Heart right ventricle (tissue), 16 donors: Measurements from ENCODE around the gene GNA12. TPM values are rescaled to one million over a fixed set of nuclear protein-coding genes. Genes with fewer than 3 reads are reported as not detected.
A peak's percentile ranks its signal among the peaks of the same experiment; 100 is the strongest.

Experiments used
- ATAC-seq, 8 donors: fragments of 200-7000 bp; cut with Tn5 transposase; one replicate each; pipeline ENCODE4 v1.9.1; 2020; ENCODE audit warnings: mild to moderate bottlenecking in 8 of 8, moderate library complexity in 8 of 8, moderate number of reproducible peaks in 1 of 8
- DNase-seq, 2 donors: peaks; one replicate each; pipeline ENCODE4 v3.0.0-alpha.2; 2020
- H3K27ac ChIP-seq, 10 donors: fragments of 200-600 bp; sonication (generic) in 2 of 10; one replicate each; pipeline versions ENCODE4 v1.5.0 to v1.8.0; 2020 to 2022; ENCODE audit warnings: mild to moderate bottlenecking in 3 of 10
- H3K27me3 ChIP-seq, 7 donors: fragments of 200-600 bp; one replicate each; pipeline ENCODE4 v1.8.0; 2021 to 2022; ENCODE audit warnings: mild to moderate bottlenecking in 2 of 7
- H3K36me3 ChIP-seq, 9 donors: fragments of 200-600 bp; sonication (generic) in 1 of 9; one replicate each; pipeline versions ENCODE4 v1.5.0 to v1.8.0; 2020 to 2022; ENCODE audit warnings: mild to moderate bottlenecking in 2 of 9
- H3K4me1 ChIP-seq, 9 donors: fragments of 200-600 bp; sonication (generic) in 1 of 9; one replicate each; pipeline versions ENCODE4 v1.5.0 to v1.8.0; 2020 to 2022; ENCODE audit warnings: mild to moderate bottlenecking in 4 of 9
- H3K4me3 ChIP-seq, 10 donors: fragments of 200-600 bp; sonication (generic) in 2 of 10; one replicate each; pipeline versions ENCODE4 v1.5.0 to v1.8.0; 2020 to 2022; ENCODE audit warnings: mild to moderate bottlenecking in 7 of 10, moderate library complexity in 2 of 10
- H3K9me3 ChIP-seq, 11 donors: fragments of 200-600 bp in 10 of 11; sonication (generic) in 2 of 11; one replicate each; pipeline versions ENCODE4 v1.5.0 to v1.8.0; 2013 to 2022; ENCODE audit warnings: mild to moderate bottlenecking in 2 of 11, control low read depth in 1 of 11, moderate library complexity in 1 of 11
- CTCF ChIP-seq, 9 donors: fragments of 200-600 bp; sonication (generic) in 2 of 9; IDR thresholded peaks; one replicate each; pipeline versions ENCODE4 v1.5.0 to v1.8.0; 2021 to 2022; ENCODE audit warnings: antibody characterized with exemption in 9 of 9, mild to moderate bottlenecking in 5 of 9, moderate library complexity in 1 of 9
- WGBS, 2 donors: extraction: QIAGEN DNeasy Blood & Tissue Kit; methylation state at CpG; one replicate each; pipeline ENCODE4 v1.1.7; 2013; ENCODE audit warnings: inconsistent platforms in 1 of 2; 5-methylcytosine and 5-hydroxymethylcytosine counted together
- intact Hi-C, 10 donors: fragments of 100-400 bp; cut with DNase I; formaldehyde crosslinking; loops; one replicate each; pipeline versions ENCODE4 v1.11.1 to v1.14.2; 2022
- polyA plus RNA-seq, 2 donors: library from polyadenylated mRNA; stranded (reverse); fragments of 200-250 nt; gene quantifications; one replicate each; pipeline ENCODE4 v1.2.3, GENCODE V29; 2013
- total RNA-seq, 10 donors: library from RNA; stranded (reverse); fragmentation: NEBNext Ultra II Directional in 3 of 10; extraction: Animal tissue kit (Norgen Biotek cat#: 25700) in 3 of 10; gene quantifications; one replicate each; pipeline versions ENCODE4 v1.2.1 to v1.2.4, GENCODE V29; 2021 to 2023
- donor health status: Arrhythmogenic right ventricular cardiomyopathy.
- donor health status: ischemic (EF 13 %, LVEDD 7.1; RV severe dilation, severe dysfunction).
- donor health status: healthy with polysubstance abuse.
- donor health status: DM: no; HTN: yes; CAD: no.
- donor health status: DM: no; HTN: no; CAD: no.
- donor health status: ischemic (EF 25% LVEDD 6.9; RV normal size, moderate dysfunction).
- donor health status: ischemic (EF 25% LVEDD 5.7; RV mildly dilated, moderate dysfunction).
- donor health status: healthy.
- donor health status: DM: yes; HTN: yes; CAD: no.
- donor health status: Ischemic cardiomyopathy.
- donor health status: ischemic (EF 35%, LVEDD 5.7; RV mildly dilated, moderate dysfunction).
- donor health status: nonischemic (EF 11% LVEDD 7.7; RV severe dilation, severe dysfunction).
- donor health status: DM: yes; HTN: yes; CAD: no.
- donor health status: PGD.
- donor health status: ischemic (EF 29% LVEDD 5.4; RV normal size, mild dysfunction).
- donor health status: nonischemic (EF 23%, LVEDD 6.1; RV moderate dilation, normal function).

GNA12 gene
- total and polyA plus RNA-seq, 12 donors: 6.4 to 46.4 (median 33.9) TPM

- peaks cover 15 to 78% (median 53%) of the 10 kb centered on the region in 9 donors for H3K4me1 ChIP-seq
- DNase-seq: no peak
- peak overlapping the region in 8 of 10 donors; percentile 56 to 84 (median 77) for H3K27ac ChIP-seq
- H3K9me3 ChIP-seq: no peaks in the 10 kb centered on the region
- peak overlapping the region in 1 of 10 donors; percentile 31 for H3K4me3 ChIP-seq
- intact Hi-C loops: loop anchor here in 4 of 10 donors (2.0 to 10.0 kb wide), 5 partner anchors 35 to 77 kb away; partner anchors contain the start of gene GNA12 (in 2 of the 4)
- no peak for TF ChIP-seq CTCF (IDR thresholded peaks at IDR 0.05)
- ATAC-seq: no peak
- no peaks in the 10 kb centered on the region for H3K27me3 ChIP-seq
- 47 to 51% methylated on average over 2 of the region's 2 CpGs for WGBS, 2 donors
- no peaks in the 10 kb centered on the region for H3K36me3 ChIP-seq
Observed at GRCh38 chr7:2802101-2802500, 42.0 kb downstream of the GNA12 start.

- WGBS, 2 donors: 75 to 78% methylated on average over 16 of the region's 16 CpGs
- Histone ChIP-seq H3K27me3 (no peaks in the 10 kb centered on the region), H3K27ac (peak overlapping the region in 8 of 10 donors; percentile 47 to 84 (median 77)), H3K36me3 (no peaks in the 10 kb centered on the region), H3K4me1 (peaks cover 18 to 85% (median 57%) of the 10 kb centered on the region in 9 donors), H3K9me3 (no peaks in the 10 kb centered on the region), H3K4me3 (no peak overlapping the region)
- ATAC-seq: peak in 2 of 8 donors; percentile 13 to 19
- intact Hi-C loops: loop anchor here in 4 of 10 donors (5.0 to 10.0 kb wide), 4 partner anchors 36 to 76 kb away; partner anchors contain the start of gene GNA12 (in 2 of the 4)
- peak; percentile 55 to 73 for DNase-seq
- no peak for TF ChIP-seq CTCF (IDR thresholded peaks at IDR 0.05)
Observed at GRCh38 chr7:2800931-2801688, 43.0 kb downstream of the GNA12 start.

DNA sequence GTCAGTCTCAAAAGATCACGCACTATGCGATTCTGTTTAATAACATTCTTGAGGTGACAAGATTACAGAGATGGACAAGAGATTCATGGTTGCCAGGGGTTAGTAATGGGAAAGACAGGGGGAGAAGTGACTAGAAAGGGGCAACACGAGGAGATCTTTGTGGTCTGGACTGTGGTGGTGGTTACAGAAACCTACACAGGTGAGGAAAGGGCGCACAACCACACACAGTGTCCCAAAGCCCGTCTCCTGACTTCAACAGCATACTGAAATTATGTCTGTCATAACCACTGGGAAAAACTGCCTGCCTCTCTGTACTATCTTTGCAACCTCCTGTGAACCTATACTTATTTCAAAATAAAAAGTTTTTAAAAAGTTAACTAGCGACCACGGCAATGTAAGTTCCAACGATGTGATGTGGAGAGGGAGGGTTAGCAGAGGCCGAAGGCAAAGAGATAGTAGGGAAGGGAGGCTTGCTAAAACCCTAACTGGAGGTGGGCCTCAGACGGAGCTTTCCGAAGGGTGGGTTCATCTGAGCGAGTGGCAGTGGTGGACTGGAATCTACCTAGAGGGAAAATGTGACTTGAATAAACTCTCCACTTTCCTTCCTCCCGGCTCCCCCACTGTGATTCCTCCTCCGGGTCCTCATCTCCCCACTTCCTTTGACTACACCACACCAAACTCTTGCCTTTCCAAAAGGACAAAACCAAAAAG is 43.7 kb downstream of the GNA12 start:
- intact Hi-C loops: loop anchor here in 4 of 10 donors (5.0 to 10.0 kb wide), 4 partner anchors 37 to 76 kb away; partner anchors contain the start of gene GNA12 (in 2 of the 4)
- Histone ChIP-seq H3K36me3 (no peaks in the 10 kb centered on the region), H3K4me1 (peaks cover 18 to 84% (median 56%) of the 10 kb centered on the region in 9 donors), H3K9me3 (no peaks in the 10 kb centered on the region), H3K27me3 (no peaks in the 10 kb centered on the region), H3K4me3 (no peak overlapping the region), H3K27ac (peak overlapping the region in 5 of 10 donors; percentile 58 to 83 (median 78))
- ATAC-seq: no peak
- WGBS, 2 donors: 93% methylated on average over 14 of the region's 14 CpGs
- TF ChIP-seq CTCF (IDR thresholded peaks at IDR 0.05): no peak
- no peak for DNase-seq

GRCh38 chr7:2799253-2799652 is 44.9 kb downstream of the GNA12 start:
- H3K4me3 ChIP-seq: no peak overlapping the region
- intact Hi-C loops: loop anchor here in 4 of 10 donors (5.0 kb wide), 2 partner anchors 37 to 43 kb away; partner anchors contain the start of gene GNA12 (in 1 of the 4)
- no peaks in the 10 kb centered on the region for H3K9me3 ChIP-seq
- H3K27me3 ChIP-seq: no peaks in the 10 kb centered on the region
- H3K36me3 ChIP-seq: peaks cover 0 to 9% (median 4%) of the 10 kb centered on the region in 9 donors
- H3K4me1 ChIP-seq: peaks cover 15 to 74% (median 55%) of the 10 kb centered on the region in 9 donors
- no peak overlapping the region for H3K27ac ChIP-seq
- 93 to 94% methylated on average over 4 of the region's 4 CpGs for WGBS, 2 donors
- no peak for TF ChIP-seq CTCF (IDR thresholded peaks at IDR 0.05)
- ATAC-seq: no peak
- no peak for DNase-seq
